SH-SY5Y (cell line): ENCODE data around the gene POM121L12.

Source experiments
- GATA2 ChIP-seq: IDR thresholded peaks from 2 replicates; pipeline ENCODE4 v1.6.1; 2011; ENCODE audit warnings: mild to moderate bottlenecking, low read depth, low read length
- GATA3 ChIP-seq: IDR thresholded peaks from 2 replicates; pipeline ENCODE4 v1.6.1; 2011; ENCODE audit warnings: low read depth, mild to moderate bottlenecking, low read length, moderate library complexity

DNA sequence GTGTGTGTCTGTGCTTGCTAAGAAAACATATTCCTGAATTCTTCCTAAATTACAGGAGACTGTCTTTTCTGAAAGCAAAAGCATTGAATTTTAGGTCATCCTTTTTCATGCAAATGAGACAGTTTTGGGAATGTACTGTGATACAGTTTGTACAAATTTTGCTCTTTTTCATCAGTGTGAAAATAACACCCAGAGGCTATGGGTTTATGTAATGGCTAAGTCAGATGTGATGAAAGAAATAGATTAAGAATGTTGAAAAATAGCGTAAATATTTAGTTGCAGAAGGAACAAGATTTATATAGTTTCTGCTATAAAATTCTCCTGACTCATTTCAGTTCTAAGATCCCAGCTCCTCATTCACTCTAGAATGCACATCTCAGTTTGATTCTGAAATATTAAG, 24.6 kb downstream of the POM121L12 start:
- TF ChIP-seq GATA2 (no peak), GATA3 (no peak)
